A673 (cell line): ENCODE measurements around the gene CASP5.

ENCODE experiments used
- EZH2 ChIP-seq: fragments of 200-600 bp; sonication (generic); IDR thresholded peaks from 2 replicates; pipeline ENCODE4 v1.6.1; 2017; ENCODE audit warnings: borderline replicate concordance, low read depth, mild to moderate bottlenecking, mixed read lengths, antibody characterized with exemption, low read length; ENCODE audit not compliant: poor library complexity, severe bottlenecking
- TF ChIP-seq, protein P1 (sequence below): fragments of 300-800, 200-600 bp; sonication (generic); conservative IDR thresholded peaks from 2 replicates; pipeline ENCODE4 v1.5.1; 2017; ENCODE audit warnings: low read depth, mild to moderate bottlenecking, antibody characterized with exemption, low read length, moderate library complexity, mixed read lengths

DNA sequence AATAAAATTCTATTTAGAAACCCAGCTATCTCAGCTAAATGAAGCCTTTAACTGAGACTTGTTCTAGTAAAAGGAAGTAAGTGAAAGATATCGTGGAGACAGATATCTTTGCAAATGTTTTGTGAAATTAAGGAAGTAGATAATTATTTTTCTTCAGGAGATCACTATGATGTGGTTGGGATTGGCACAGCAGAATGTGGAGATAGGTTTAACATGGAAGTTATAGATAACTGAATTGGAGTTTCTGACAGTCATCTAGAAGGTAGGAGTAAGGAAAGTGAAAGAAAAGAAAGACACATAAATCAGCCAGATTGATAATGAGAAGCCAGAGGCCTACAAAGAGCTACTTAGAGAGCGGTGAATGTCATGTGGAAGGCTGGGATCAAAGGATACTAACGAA lies 4.7 kb upstream of the CASP5 start:
- TF ChIP-seq, protein P1, sequence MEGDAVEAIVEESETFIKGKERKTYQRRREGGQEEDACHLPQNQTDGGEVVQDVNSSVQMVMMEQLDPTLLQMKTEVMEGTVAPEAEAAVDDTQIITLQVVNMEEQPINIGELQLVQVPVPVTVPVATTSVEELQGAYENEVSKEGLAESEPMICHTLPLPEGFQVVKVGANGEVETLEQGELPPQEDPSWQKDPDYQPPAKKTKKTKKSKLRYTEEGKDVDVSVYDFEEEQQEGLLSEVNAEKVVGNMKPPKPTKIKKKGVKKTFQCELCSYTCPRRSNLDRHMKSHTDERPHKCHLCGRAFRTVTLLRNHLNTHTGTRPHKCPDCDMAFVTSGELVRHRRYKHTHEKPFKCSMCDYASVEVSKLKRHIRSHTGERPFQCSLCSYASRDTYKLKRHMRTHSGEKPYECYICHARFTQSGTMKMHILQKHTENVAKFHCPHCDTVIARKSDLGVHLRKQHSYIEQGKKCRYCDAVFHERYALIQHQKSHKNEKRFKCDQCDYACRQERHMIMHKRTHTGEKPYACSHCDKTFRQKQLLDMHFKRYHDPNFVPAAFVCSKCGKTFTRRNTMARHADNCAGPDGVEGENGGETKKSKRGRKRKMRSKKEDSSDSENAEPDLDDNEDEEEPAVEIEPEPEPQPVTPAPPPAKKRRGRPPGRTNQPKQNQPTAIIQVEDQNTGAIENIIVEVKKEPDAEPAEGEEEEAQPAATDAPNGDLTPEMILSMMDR, result no peak
- no peak for TF ChIP-seq EZH2
